Activated B cell treated with CpG ODN at 0.5 μM for 24 hours (primary cell): ENCODE measurements around the gene FABP3. TPM values are rescaled to one million over a fixed set of nuclear protein-coding genes. Genes with fewer than 3 reads are reported as not detected.

ENCODE experiments used
- ATAC-seq: fragments of 200-7000 bp; cut with Tn5 transposase; one replicate; pipeline ENCODE4 v1.10.0; 2021; ENCODE audit warnings: low read depth, mild to moderate bottlenecking, moderate library complexity
- CTCF ChIA-PET: fragments of 350-600 bp; sonication (Branson Sonifier 250); formaldehyde crosslinking; loops from one replicate; lab custom pipeline; 2021; ENCODE audit warnings: antibody characterized with exemption; lab: Charles Lee
- POLR2A ChIA-PET: fragments of 350-600 bp; sonication (Branson Sonifier 250); formaldehyde crosslinking; loops from one replicate; lab custom pipeline; 2021; ENCODE audit warnings: antibody characterized with exemption; lab: Charles Lee
- DNase-seq: peaks from one replicate; pipeline ENCODE4 v3.0.0; 2022
- H3K27ac Mint-ChIP-seq: one replicate; pipeline ENCODE4 v1.8.0; 2020; ENCODE audit warnings: mixed read lengths
- H3K27me3 Mint-ChIP-seq: one replicate; pipeline ENCODE4 v1.8.0; 2021; ENCODE audit warnings: mixed read lengths
- H3K36me3 Mint-ChIP-seq: one replicate; pipeline ENCODE4 v1.8.0; 2021; ENCODE audit warnings: low read depth, mixed read lengths
- H3K4me1 Mint-ChIP-seq: one replicate; pipeline ENCODE4 v1.8.0; 2021; ENCODE audit warnings: mixed read lengths
- H3K4me3 Mint-ChIP-seq: one replicate; pipeline ENCODE4 v1.8.0; 2020; ENCODE audit warnings: mild to moderate bottlenecking, mixed read lengths
- H3K9me3 Mint-ChIP-seq: one replicate; pipeline ENCODE4 v1.8.0; 2020; ENCODE audit warnings: mixed read lengths
- CTCF ChIP-seq: fragments of 200-600 bp; IDR thresholded peaks from one replicate; pipeline ENCODE4 v1.8.0; 2022; ENCODE audit warnings: antibody characterized with exemption, mild to moderate bottlenecking
- intact Hi-C: fragments of 100-400 bp; cut with micrococcal nuclease; formaldehyde crosslinking; loops from one replicate; pipeline ENCODE4 v1.15.1; 2024
- total RNA-seq: library from RNA; stranded (reverse); gene quantifications from 2 replicates; pipeline ENCODE4 v1.2.3, GENCODE V29; 2022

The FABP3 gene
- total RNA-seq, 1 donor from 2014 or later: 0.49 TPM

GRCh38 chr1:31417148-31417547, 44.3 kb upstream of the FABP3 start:
- Mint-ChIP-seq H3K4me3 (no peak overlapping the region), H3K27me3 (peaks cover 28% of the 10 kb centered on the region), H3K4me1 (peaks cover 10% of the 10 kb centered on the region), H3K9me3 (no peaks in the 10 kb centered on the region), H3K27ac (no peak overlapping the region), H3K36me3 (no peaks in the 10 kb centered on the region)
- DNase-seq: no peak
- ATAC-seq: no peak
- ChIA-PET POLR2A (no interaction called here), CTCF (no interaction called here)
- no peak for TF ChIP-seq CTCF
- intact Hi-C loops: no loop called here

GRCh38 chr1:31416101-31416736, 43.3 kb upstream of the FABP3 start:
- ATAC-seq (no peak), DNase-seq (no peak)
- Mint-ChIP-seq H3K36me3 (no peaks in the 10 kb centered on the region), H3K27me3 (peaks cover 35% of the 10 kb centered on the region), H3K4me1 (peaks cover 10% of the 10 kb centered on the region), H3K9me3 (no peaks in the 10 kb centered on the region), H3K4me3 (no peak overlapping the region), H3K27ac (no peak overlapping the region)
- ChIA-PET POLR2A (no interaction called here), CTCF (no interaction called here)
- TF ChIP-seq CTCF: no peak
- intact Hi-C loops: no loop called here

- no peak for ATAC-seq
- TF ChIP-seq CTCF: no peak
- Mint-ChIP-seq H3K4me1 (peaks cover 10% of the 10 kb centered on the region), H3K36me3 (no peaks in the 10 kb centered on the region), H3K27ac (no peak overlapping the region), H3K27me3 (peaks cover 41% of the 10 kb centered on the region), H3K4me3 (no peak overlapping the region), H3K9me3 (no peaks in the 10 kb centered on the region)
- POLR2A ChIA-PET: no interaction called here
- CTCF ChIA-PET: no interaction called here
- intact Hi-C loops: no loop called here
- DNase-seq: no peak
Measured at GRCh38 chr1:31415658-31416057, 42.8 kb upstream of the FABP3 start.

- Mint-ChIP-seq H3K36me3 (no peaks in the 10 kb centered on the region), H3K4me1 (peaks cover 10% of the 10 kb centered on the region), H3K27ac (no peak overlapping the region), H3K4me3 (no peak overlapping the region), H3K9me3 (no peaks in the 10 kb centered on the region), H3K27me3 (peaks cover 48% of the 10 kb centered on the region)
- TF ChIP-seq CTCF: no peak
- CTCF ChIA-PET: interaction anchor here (1.4 kb wide), 1 partner anchor 8 kb away, joined by 4 read pairs; no protein-coding TSS in a partner anchor
- POLR2A ChIA-PET: no interaction called here
- ATAC-seq: no peak
- DNase-seq: no peak
- intact Hi-C loops: no loop called here
Measured at GRCh38 chr1:31414980-31415370, 42.1 kb upstream of the FABP3 start.

GRCh38 chr1:31413405-31414001, 40.6 kb upstream of the FABP3 start:
- DNase-seq (peak; percentile 27), ATAC-seq (peak; percentile 45)
- TF ChIP-seq CTCF: no peak
- H3K27me3 Mint-ChIP-seq: peaks cover 56% of the 10 kb centered on the region
- ChIA-PET POLR2A (no interaction called here), CTCF (interaction anchor here (0.9 to 1.4 kb wide), 3 partner anchors 9 to 19 kb away, joined by 3 to 4 read pairs (median 4); no protein-coding TSS in a partner anchor)
- peaks cover 10% of the 10 kb centered on the region for H3K4me1 Mint-ChIP-seq
- H3K9me3 Mint-ChIP-seq: no peaks in the 10 kb centered on the region
- H3K27ac Mint-ChIP-seq: no peak overlapping the region
- intact Hi-C loops: no loop called here
- peak overlapping the region; percentile 86 for H3K4me3 Mint-ChIP-seq
- no peaks in the 10 kb centered on the region for H3K36me3 Mint-ChIP-seq
